HG03045 (cell line): ENCODE results near the gene EDIL3.
"Not testable (repeated sequence)": the region's sequence is repeated elsewhere in the genome, so short reads cannot be mapped to it uniquely, and the experiment has no call there.

Experiments used
- ATAC-seq: cut with Tn5 transposase; IDR thresholded peaks from one replicate; pipeline ENCODE4 v1.9.1; 2021; ENCODE audit warnings: mild to moderate bottlenecking, moderate library complexity; ENCODE audit not compliant: unreplicated experiment

EDIL3 gene

GRCh38 chr5:84378961-84379360 is 5.7 kb downstream of the EDIL3 start:
- no peak for ATAC-seq

DNA sequence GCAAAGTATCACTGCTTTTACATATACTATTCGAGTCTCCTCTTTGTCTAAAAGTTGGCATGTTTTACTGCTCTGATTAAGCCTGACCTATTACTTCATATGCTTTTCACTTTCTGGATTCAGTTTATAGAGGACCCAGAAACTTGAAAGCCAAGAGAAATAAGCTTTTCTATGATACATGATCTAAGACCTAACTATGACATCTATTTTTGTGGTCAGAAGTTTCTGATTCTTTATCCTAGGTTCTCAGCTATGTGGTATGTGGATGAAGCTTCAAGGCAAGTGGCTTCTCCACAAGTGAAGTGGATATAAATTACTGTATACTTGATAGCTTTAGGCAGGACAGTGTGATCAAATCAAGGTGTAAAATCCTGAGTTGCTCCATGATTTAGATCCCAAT is 6.3 kb downstream of the EDIL3 start:
- no peak for ATAC-seq

- ATAC-seq: no peak
These were observed 8.3 kb downstream of the EDIL3 start for GRCh38 chr5:84376346-84376745.

GRCh38 chr5:84374568-84374967 is 10.1 kb downstream of the EDIL3 start:
- ATAC-seq: no peak

DNA sequence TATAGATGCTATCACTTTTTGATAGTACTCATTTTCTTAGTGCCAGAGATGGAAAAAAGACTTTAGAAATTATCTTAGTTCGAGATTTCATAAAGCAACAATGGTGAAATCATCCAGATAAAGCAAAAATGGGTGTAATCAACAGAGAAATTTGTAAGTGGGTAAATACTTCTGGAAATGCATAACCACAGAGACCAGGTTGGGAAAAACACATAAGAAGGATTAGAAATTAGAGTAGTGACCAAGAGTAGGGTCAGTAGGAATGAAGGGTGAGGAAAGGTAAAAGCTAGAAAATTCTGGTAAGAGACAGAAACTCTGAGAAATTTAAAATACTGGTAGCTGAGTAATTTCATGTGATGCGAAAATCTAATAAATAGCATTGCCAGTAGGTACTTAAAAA is 11.2 kb downstream of the EDIL3 start:
- ATAC-seq: no peak

DNA sequence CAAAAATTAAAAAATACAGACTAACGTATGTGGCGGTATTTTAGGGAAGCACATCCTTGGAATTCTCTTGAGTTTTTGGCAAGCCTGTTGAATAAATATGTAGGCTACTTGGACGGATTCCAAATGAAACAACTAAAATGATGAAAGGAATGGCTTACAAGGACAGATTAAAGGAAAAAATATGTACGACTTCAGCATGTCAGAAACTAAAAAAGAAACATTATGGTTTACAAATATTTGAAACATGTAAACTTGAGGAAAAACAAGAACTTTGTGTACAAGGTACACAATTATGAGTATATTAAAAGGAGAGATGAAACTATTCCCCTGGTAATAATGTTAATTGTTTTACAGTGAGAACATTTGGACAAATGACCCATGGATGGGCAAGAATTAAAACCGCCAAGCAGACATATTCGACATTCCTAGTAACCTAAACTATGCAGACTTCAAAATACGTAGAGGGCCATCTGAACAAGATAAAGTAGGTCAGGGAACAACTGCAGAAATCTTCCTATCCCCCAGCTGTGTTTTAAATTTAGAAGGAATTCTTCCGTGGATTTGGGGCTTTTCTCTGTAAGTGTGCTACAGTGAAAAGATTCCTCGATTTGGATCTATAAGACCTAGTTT is 12.5 kb downstream of the EDIL3 start:
- ATAC-seq: no peak

GRCh38 chr5:84370176-84370575 is 14.5 kb downstream of the EDIL3 start:
- ATAC-seq: no peak

DNA sequence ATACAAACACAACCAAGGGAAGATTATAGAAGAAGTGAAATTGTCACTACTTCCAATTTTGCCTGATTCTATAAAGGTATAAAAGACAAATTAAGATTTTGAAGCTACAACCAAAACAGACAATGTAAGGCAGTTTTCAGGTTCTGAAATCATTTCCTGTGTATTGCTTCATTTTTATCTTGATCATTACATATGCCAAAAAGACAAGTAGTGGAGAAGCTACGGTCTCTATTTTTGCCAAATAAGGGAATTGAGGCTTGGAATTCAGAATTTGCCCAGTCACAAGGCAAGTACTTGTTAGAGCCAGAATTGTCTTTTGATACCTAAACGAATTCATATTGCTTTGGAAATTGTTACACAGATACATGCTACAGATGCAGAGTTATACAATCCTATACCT is 20.6 kb downstream of the EDIL3 start:
- ATAC-seq: no peak

GRCh38 chr5:84362061-84362720 is 22.5 kb downstream of the EDIL3 start:
- no peak for ATAC-seq

GRCh38 chr5:84361572-84361971 is 23.1 kb downstream of the EDIL3 start:
- no peak for ATAC-seq

GRCh38 chr5:84360056-84360455 is 24.6 kb downstream of the EDIL3 start:
- ATAC-seq: no peak

GRCh38 chr5:84354101-84354500 is 30.6 kb downstream of the EDIL3 start:
- no peak for ATAC-seq

DNA sequence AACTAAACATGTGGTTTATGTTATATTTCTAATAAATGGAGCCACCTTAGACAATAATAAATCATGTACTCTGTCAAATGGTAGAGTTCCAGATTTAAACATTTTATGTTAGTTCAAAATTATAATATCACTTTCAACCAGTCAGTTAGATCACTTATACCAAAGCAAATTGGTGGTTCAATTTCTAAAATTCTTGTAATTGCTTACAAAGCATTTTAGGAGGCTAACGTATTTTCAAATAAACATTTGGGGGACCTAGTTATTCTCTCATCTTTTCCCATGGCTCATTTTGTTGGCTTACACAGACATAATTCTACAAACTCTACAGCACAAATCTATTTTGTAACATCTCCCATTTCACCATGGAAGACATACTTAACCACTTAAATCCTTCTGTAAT is 39.9 kb downstream of the EDIL3 start:
- no peak for ATAC-seq

GRCh38 chr5:84343171-84343570 is 41.5 kb downstream of the EDIL3 start:
- no peak for ATAC-seq

GRCh38 chr5:84332106-84332505 is 52.6 kb downstream of the EDIL3 start:
- ATAC-seq: no peak

DNA sequence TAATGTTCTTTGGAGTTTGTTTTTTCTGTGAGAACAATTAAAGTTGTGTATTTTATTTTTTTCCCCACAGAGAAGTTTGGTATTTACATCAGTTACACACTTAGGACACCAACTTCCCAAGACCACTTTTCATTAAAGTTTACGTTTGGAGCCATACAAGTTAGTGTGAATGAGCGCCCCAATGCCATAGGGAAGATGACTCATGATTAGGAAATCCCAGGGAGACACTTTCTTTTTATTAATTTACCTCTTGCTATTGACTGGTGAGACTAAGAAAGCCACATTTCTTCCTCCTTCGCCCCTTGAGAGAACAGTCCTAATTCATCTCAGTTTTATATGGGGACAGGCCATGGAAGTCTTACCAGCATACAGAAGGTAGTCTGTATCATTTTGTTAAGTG is 57.1 kb downstream of the EDIL3 start:
- ATAC-seq: no peak

- no peak for ATAC-seq
These were observed 62.0 kb downstream of the EDIL3 start for GRCh38 chr5:84322646-84323045.

- not testable (repeated sequence) for ATAC-seq
These were observed 66.9 kb downstream of the EDIL3 start for GRCh38 chr5:84317826-84318225.

DNA sequence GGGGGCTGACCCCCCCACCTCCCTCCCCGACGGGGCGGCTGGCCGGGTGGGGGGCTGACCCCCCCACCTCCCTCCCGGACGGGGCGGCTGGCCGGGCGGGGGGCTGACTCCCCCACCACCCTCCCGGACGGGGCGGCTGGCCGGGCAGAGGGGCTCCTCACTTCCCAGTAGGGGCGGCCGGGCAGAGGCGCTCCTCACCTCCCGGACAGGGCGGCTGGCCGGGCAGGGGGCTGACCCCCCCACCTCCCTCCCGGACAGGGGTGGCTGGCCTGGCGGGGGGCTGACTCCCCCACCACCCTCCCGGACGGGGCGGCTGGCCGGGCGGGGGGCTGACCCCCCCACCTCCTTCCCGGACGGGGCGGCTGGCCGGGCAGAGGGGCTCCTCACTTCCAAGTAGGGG is 72.4 kb downstream of the EDIL3 start:
- not testable (repeated sequence) for ATAC-seq

DNA sequence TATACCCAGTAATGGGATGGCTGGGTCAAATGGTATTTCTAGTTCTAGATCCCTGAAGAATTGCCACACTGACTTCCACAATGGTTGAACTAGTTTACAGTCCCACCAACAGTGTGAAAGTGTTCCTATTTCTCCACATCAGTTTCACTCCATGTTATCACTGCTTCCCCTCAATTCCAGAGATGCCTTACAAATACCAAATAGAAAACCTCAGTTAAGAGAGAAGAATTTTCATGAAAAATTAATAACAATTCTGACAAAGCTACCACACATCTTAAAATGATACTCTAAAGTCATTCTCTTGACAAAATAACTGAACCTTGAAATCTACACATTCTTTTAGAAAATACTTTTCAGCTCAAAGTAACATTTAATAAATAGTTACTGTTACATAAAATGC is 74.8 kb downstream of the EDIL3 start:
- ATAC-seq: not testable (repeated sequence)

- no peak for ATAC-seq
These were observed 78.1 kb downstream of the EDIL3 start for GRCh38 chr5:84306601-84307000.

DNA sequence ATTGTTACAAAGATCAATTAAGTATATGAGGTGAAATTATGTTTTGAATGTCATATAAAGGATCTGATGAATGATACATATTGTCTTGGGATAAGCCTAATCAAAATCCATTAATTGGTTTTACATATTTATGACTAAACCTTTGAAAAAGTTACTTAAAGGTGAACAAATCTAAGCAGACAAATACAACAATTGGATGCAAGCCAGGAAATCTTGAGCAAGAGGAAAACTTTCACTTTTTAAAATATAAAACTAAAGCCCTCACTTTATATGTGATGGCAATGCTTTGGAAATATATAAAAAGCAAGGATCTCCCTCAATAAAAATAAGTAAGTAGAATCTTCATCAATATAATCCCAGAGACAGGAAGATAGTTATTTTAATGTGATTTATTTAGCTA is 80.1 kb downstream of the EDIL3 start:
- ATAC-seq: no peak

DNA sequence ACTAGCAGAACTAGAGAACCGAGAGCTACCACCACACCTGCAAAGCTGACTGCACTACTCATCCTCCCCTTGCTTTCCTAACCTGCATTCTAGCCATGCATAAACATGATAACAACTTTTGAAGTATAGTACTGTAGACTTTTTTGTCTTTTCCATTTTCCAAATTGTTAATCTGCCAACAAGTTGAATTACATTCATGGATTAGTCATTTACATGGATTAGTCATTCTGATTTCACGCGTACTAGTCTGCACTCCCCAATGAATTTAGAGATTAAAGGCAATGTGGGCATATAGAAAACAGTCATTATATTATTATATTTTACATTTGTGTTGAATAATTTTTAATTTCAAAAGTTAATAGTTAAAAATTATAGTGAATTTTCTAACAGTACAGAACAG is 81.4 kb downstream of the EDIL3 start:
- no peak for ATAC-seq
